HG02981 (cell line): ENCODE results near the gene TNFAIP8L1.
A peak's percentile ranks its signal among the peaks of the same experiment; 100 is the strongest.

Source experiments
- ATAC-seq: cut with Tn5 transposase; IDR thresholded peaks from one replicate; pipeline ENCODE4 v1.9.1; 2021; ENCODE audit warnings: mild to moderate bottlenecking, moderate library complexity; ENCODE audit not compliant: unreplicated experiment

Gene TNFAIP8L1

GRCh38 chr19:4609878-4610511, 29.3 kb upstream of the TNFAIP8L1 start:
- ATAC-seq: no peak

DNA sequence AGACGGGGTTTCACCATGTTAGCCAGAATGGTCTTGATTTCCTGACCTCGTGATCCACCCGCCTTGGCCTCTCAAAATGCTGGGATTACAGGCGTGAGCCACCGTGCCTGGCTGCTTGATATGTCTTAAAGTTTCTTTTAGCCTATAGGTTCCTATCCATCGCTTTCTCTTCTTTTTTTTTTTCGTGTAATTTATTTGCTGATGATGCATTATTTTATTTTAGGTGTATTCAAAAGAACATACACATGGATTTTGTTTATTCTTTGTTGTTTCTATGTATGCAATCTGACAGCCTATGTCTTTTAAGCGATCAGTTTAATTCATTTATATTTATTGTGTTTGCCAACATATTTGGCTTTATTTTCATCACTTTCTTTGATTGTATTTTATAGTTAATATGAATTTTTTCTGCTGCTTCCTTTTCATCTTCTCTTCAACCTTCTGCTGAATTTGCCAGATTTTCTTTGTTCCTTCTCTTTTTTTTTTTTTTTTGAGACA, 26.0 kb upstream of the TNFAIP8L1 start:
- ATAC-seq: no peak

GRCh38 chr19:4618019-4618418, 21.3 kb upstream of the TNFAIP8L1 start:
- ATAC-seq: no peak

DNA sequence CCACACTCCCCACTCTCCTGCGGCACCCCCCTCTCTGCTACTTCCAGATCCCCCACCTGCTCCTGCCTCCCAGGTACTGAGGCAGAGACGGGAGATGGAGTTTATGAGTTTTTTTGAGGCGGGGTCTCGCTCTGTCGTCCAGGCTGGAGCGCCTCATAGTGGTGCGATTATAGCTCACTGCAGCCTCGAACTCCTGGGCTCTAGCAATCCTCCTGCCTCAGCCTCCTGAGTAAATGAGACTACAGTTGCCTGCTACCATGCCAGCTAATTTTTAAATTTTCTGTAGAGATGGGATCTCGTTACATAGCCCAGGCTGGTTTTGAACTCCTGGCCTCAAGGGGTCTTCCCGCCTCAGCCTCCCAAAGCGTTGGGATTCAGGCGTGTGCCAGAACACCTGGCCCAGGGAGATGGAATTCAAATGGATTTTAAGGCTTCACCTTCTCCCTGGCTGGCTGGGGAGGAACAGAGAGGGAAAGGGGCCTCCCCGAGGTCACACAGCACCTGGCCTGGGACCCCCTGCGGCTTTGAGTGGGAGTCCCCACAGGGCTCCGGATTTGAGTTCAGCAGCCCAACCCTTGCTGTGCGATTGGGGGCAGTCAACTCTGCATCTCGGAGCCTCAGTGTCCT, 19.5 kb upstream of the TNFAIP8L1 start:
- ATAC-seq: no peak

DNA sequence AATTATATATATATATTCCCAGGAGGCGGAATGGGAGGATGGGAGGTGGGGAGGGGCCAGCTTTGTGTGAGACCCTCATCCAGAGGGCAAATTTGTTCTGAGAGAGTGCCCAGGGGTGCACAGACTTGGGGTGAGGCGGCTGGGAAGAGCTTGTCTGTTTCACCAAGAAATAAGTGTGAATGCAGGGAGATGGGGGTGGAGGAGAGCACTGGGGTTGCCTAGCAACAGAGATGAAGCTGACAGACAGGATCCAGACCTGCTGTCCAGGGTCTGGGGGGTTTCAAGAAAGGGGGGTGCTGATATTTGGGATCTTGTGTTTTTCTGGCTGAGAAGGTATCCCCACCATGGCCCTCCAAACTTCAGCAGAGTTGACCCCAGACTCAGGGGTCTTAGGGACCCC, 18.6 kb upstream of the TNFAIP8L1 start:
- ATAC-seq: no peak

DNA sequence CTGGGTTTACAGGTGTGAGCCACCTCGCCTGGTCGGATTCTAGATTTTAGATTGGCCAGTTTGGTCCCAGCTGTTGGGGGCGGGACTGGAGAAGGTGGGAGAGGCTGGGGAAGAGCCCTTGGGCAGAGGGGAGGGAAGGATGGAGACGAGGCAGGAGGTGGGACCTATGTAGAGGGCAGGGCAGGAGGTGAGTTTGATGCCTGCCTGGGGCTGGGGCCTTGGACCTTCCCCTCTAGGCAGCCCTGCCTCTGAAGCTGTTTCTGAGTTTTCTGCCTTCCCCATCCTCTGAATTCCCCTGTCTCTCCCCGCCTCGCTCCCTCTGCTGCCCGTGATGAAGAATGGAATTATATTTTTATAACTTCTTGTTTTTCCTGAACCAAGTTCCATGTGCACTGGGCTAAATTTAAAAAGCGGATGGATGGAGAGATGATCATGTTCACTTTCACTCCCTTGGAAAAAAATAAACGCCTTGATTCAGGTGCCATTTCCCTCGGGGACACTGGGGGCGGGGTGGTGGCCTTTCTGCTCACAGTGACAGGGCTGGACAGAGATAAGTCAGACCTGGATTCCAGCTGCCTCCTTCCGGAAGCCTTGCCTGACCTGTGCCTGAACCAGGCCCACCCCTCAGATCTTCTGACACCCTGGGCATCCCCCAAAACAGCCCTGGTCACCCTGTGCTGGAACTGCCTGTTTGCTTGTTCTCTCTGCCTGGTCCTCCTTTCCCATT, 16.5 kb upstream of the TNFAIP8L1 start:
- no peak for ATAC-seq

DNA sequence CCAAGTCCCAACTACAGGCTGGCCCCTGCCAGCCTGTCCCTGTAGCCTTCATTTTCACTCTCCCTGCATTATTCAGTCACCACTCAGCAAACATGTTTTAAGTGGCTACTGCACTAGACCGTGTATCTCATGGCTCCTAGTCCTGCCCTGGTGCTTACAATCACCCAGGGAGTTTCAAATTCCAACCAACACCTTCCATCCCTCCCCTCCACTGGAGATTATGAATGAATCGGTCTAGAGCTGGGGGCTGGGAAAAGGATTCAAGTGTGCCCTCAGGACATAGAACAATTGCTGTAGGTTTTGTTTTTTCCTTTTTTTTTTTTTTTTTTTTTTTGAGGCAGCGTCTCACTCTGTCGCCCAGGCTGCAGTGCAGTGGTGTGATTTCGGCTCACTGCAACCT, 15.0 kb upstream of the TNFAIP8L1 start:
- ATAC-seq: no peak

- no peak for ATAC-seq
These were observed 14.5 kb upstream of the TNFAIP8L1 start for GRCh38 chr19:4624733-4625362.

DNA sequence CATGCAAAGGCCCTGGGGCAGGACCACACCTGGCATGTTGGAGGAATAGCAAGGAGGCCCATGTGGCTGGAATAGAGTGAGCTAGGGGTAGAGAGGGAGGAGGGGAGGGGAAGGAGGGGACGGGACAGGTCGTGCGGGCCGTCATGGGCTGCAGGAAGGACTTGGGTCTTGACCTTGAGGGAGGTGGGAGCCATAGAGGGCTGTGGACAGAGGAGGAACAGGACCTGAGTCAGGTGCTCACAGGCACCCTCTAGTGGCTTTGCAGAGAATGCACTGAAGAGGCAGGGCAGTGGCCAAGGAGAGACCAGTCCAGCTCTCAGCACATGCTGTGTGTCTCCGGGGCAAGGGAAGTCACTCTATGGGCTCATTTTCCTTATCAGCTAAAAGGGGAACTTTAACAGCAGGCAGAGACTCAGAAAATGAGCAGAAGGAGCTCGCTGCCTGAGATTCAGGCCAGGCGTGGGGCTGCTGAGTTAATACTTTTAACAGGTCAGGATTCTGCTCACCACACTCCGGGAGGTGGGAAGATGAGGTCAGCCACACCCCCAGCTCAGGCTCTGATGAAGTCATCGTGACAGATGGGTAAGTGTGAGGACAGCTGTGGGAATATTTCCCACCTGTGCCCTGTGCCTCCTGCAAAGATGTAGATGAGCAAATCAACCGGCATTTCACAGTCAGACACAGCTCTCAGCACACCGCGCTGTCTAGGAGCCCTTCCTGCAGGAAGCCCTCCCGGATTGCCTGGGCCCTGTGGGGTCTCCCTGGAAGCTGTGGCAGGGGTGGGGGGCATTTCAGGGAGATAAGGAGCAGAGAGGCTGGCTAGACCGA, 6.0 kb upstream of the TNFAIP8L1 start:
- no peak for ATAC-seq

- no peak for ATAC-seq
These were observed 3.6 kb upstream of the TNFAIP8L1 start for GRCh38 chr19:4635754-4636116.

GRCh38 chr19:4636151-4636717, 3.1 kb upstream of the TNFAIP8L1 start:
- ATAC-seq: no peak

- ATAC-seq: no peak
These were observed 2.6 kb upstream of the TNFAIP8L1 start for GRCh38 chr19:4636761-4637160.

DNA sequence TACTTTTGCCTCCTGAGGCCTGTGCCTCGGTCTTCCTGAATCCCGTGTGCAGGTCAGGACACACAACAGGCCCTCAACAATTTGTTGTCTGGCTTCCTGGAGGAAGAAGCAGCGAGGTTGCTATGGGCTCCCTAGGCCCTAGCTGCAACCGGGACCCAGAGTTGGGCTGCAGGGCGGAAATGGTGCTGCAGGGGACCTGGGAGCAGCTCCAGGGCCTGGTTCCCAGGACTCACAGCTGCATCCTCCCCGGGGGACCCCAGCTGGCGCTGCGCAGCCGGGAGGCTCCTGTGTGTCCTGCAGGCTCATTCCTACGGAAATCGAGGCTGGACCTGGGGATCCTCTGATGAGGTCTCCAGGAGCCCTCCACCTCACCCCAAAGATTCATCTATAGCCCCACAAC, 999 bp upstream of the TNFAIP8L1 start:
- no peak for ATAC-seq

- ATAC-seq: peak; percentile 15
These were observed 373 bp downstream of the TNFAIP8L1 start for GRCh38 chr19:4639531-4640246.

GRCh38 chr19:4640247-4641000, 1.1 kb downstream of the TNFAIP8L1 start:
- ATAC-seq: no peak

GRCh38 chr19:4641132-4641531, 1.8 kb downstream of the TNFAIP8L1 start:
- no peak for ATAC-seq

DNA sequence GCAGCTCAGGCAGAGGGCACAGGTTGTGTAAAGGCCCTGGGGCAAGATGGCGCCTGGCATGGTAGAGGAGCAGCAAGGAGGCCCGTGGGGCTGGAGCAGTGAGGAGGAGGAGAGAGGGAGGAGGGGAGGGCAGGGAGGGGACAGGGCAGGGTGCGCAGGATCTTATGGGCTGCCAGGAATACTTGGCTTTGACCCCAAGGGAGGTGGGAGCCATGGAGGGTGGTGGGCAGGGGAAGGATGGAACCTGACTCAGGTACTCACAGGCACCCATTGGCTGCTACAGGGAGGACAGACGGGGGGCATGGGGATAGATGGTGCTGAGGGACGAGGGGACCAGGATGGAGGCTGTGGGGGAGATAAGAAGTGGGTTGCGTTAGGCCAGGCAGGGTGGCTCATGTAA, 3.3 kb downstream of the TNFAIP8L1 start:
- no peak for ATAC-seq

DNA sequence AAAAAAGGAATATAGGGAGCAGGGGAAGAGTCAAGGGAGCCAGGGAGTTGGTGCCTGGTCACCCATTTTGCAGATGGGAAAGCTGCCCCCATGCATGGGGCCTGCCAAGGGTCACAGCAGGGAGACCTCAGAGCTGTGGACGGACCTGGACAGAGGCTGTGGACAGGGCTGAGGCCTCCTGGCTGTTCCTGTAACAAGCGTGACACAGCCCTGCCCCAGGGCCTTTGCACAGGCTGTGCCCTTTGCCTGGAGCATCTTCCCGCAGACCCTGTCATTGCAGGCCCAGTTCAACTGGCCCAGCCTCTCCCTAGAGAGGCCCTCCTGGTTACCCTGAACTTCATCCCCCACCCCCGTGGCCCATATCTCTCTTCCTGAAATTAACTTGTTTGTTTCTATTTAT, 6.4 kb downstream of the TNFAIP8L1 start:
- no peak for ATAC-seq
